Lower leg skin (tissue), 4 donors: ENCODE results near the gene ERN2. TPM values are rescaled to one million over a fixed set of nuclear protein-coding genes. Genes with fewer than 3 reads are reported as not detected.

Experiments
- DNase-seq, 2 donors: peaks; one replicate each; pipeline ENCODE4 v3.0.0-alpha.2; 2019; ENCODE audit warnings: low spot score in 2 of 2
- H3K4me3 ChIP-seq: fragments of 200-600 bp; sonication (generic); 2 replicates; pipeline ENCODE4 v1.5.1; 2017; ENCODE audit warnings: mild to moderate bottlenecking, low read depth; ENCODE audit not compliant: poor library complexity, severe bottlenecking
- CTCF ChIP-seq, 3 donors: fragments of 450-650 bp; IDR thresholded peaks; one replicate each; pipeline ENCODE4 v1.5.1; 2016; ENCODE audit warnings: antibody characterized with exemption in 3 of 3, mild to moderate bottlenecking in 3 of 3, moderate library complexity in 2 of 3
- POLR2A ChIP-seq, 2 donors: fragments of 450-650 bp; IDR thresholded peaks; one replicate each; pipeline ENCODE4 v1.6.1; 2016 to 2017; ENCODE audit warnings: antibody characterized with exemption in 2 of 2, mild to moderate bottlenecking in 1 of 2, moderate library complexity in 1 of 2
- WGBS, 2 donors: methylation state at CpG; one replicate each; pipeline ENCODE4 v1.1.5; 2018; 5-methylcytosine and 5-hydroxymethylcytosine counted together
- intact Hi-C: fragments of 100-400 bp; cut with DNase I; formaldehyde crosslinking; loops from one replicate; pipeline ENCODE4 v1.15.0; 2023; ENCODE audit warnings: low total_unique reads
- total RNA-seq, 4 donors: library from RNA; depleted of rRNA; stranded (reverse); fragments of >200 nt; gene quantifications; one replicate each; pipeline ENCODE4 v1.1.0, GENCODE V29; 2016

Gene ERN2
- total RNA-seq = 1 to 10 TPM in 1 of 4 donors, under 1 TPM in 3; 0.25 to 2.4 (median 0.49) TPM

- TF ChIP-seq POLR2A (IDR thresholded peaks at IDR 0.05) (no peak), CTCF (IDR thresholded peaks at IDR 0.05) (no peak)
- intact Hi-C loops = no loop called here
- 5 to 6% methylated on average over 11 to 18 of the region's 37 CpGs for WGBS, 2 donors
- H3K4me3 ChIP-seq = no peak within 1 kb of the TSS
- no peak for DNase-seq
Measured at GRCh38 chr16:23712976-23713375, at the start of gene ERN2. Gene ERN2 (minus strand): TSS chr16:23713222. CDS start chr16:23713187, 35 bp downstream.

GRCh38 chr16:23757937-23758619, 45.1 kb upstream of the ERN2 start:
- no peak for TF ChIP-seq POLR2A (IDR thresholded peaks at IDR 0.05)
- no peak for TF ChIP-seq CTCF (IDR thresholded peaks at IDR 0.05)
- no peak overlapping the region for H3K4me3 ChIP-seq
- no peak for DNase-seq
- intact Hi-C loops = loop anchor here (10.0 kb wide), 1 partner anchor 47 kb away; no protein-coding TSS in a partner anchor
- 83 to 86% methylated on average over 6 of the region's 6 CpGs for WGBS, 2 donors

- WGBS, 2 donors = 81 to 83% methylated on average over 9 of the region's 9 CpGs
- no peak for TF ChIP-seq POLR2A (IDR thresholded peaks at IDR 0.05)
- no peak for TF ChIP-seq CTCF (IDR thresholded peaks at IDR 0.05)
Measured at GRCh38 chr16:23757116-23757515, 44.1 kb upstream of the ERN2 start.

GRCh38 chr16:23755484-23755809, 42.4 kb upstream of the ERN2 start:
- no peak for TF ChIP-seq CTCF (IDR thresholded peaks at IDR 0.05)
- no peak for TF ChIP-seq POLR2A (IDR thresholded peaks at IDR 0.05)
- DNase-seq = peak in 1 of 2 donors; percentile 70
- intact Hi-C loops = loop anchor here (10.0 kb wide), 1 partner anchor 49 kb away; no protein-coding TSS in a partner anchor
- no peak overlapping the region for H3K4me3 ChIP-seq
- WGBS, 2 donors = 27 to 43% methylated on average over 15 of the region's 15 CpGs

More at GRCh38 chr16:23757116-23757515, 44.1 kb upstream of the ERN2 start:
- H3K4me3 ChIP-seq = no peak overlapping the region
- intact Hi-C loops = loop anchor here (10.0 kb wide), 1 partner anchor 48 kb away; no protein-coding TSS in a partner anchor
- DNase-seq = peak in 1 of 2 donors; percentile 31

GRCh38 chr16:23754594-23755483, 41.8 kb upstream of the ERN2 start, which contains the start of gene CHP2:
Gene CHP2 (plus strand): TSS chr16:23755026. CDS start chr16:23755050, 24 bp downstream.
- intact Hi-C loops = loop anchor here (10.0 kb wide), 1 partner anchor 50 kb away; no protein-coding TSS in a partner anchor
- peak within 1 kb of the TSS; percentile 6 for H3K4me3 ChIP-seq
- peak in 1 of 2 donors; percentile 84 for DNase-seq
- 7 to 8% methylated on average over 36 to 49 of the region's 80 CpGs for WGBS, 2 donors
- TF ChIP-seq POLR2A (IDR thresholded peaks at IDR 0.05) = no peak
- TF ChIP-seq CTCF (IDR thresholded peaks at IDR 0.05) = no peak
